IPS-11a (cell line): ENCODE results near the gene FOXO1.
A peak's percentile ranks its signal among the peaks of the same experiment; 100 is the strongest.

Source experiments
- H3K4me3 ChIP-seq: one replicate; pipeline ENCODE4 v1.5.1; 2013; ENCODE audit warnings: low read depth, low read length, control low read depth

The FOXO1 gene

DNA sequence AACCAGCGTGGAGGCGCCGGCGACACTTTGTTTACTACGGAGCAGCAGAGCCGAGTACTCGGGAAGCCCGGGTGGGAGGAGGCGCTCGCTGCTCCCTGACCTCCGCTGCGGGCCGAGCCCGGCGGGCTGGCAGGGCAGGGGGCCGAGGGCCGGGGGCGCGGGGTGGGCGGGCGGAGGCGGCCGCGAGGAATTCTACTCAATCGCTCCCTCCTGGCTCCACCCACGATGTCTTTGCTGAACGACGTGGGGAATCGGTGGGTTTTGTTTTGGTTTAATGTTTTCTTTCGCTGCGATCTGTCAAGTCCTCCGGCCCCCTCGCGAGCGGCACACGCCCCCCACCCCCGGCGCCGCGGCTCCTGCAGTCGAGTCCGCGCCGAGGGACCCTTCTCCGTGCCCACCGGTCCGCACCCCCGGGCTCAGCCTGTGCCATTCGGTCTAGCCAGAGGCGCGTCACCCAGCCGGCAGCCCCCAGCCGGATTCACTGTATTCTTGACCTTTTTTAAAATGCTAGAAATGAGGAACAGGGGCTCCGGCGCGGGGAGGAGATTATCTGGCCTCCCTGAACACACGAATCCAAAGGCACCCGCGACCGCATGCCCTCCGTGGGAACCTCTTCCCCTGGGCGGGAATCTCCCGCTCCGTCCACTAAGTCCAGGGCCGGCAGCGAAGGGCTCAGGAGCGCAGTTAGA is 636 bp upstream of the FOXO1 start:
- peak overlapping the region; percentile 94 for H3K4me3 ChIP-seq

DNA sequence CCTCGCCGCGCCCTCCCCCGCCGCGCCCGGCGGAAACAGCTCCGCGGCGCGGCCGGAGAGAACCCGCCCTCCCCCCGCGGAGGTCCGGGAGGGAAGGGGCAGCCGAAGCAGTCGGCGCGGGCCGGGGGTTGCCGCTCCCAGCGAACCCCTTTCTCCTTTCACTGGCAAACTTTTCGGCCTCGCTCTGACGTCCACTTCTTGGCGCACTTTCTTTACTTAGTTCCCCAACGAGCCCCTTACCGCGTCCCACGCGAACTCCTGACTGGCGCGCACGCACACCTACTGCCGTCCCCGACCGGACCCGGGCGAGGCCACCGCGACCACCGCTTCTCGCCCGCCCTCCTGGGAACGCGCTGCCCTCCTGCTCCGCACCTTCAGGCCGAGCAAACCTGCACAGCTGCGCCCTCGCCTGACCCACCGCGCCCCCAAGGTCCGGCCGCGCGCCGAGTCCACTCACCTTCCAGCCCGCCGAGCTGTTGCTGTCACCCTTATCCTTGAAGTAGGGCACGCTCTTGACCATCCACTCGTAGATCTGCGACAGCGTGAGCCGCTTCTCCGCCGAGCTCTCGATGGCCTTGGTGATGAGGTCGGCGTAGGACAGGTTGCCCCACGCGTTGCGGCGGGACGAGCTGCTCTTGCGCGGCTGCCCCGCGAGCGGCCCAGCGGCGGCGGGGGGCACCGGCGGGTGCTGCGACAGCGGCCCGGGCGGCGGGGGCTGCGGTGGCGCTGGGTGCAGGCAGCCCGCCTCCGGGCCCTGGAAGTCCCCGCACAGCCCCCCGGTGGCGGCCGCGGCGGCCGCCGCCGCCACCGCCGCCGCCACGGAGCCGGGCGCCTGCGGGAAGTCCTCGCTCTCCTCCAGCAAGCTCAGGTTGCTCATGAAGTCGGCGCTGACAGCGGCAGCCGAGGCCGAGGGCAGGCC is 1.1 kb downstream of the FOXO1 start:
- peak overlapping the region; percentile 94 for H3K4me3 ChIP-seq

DNA sequence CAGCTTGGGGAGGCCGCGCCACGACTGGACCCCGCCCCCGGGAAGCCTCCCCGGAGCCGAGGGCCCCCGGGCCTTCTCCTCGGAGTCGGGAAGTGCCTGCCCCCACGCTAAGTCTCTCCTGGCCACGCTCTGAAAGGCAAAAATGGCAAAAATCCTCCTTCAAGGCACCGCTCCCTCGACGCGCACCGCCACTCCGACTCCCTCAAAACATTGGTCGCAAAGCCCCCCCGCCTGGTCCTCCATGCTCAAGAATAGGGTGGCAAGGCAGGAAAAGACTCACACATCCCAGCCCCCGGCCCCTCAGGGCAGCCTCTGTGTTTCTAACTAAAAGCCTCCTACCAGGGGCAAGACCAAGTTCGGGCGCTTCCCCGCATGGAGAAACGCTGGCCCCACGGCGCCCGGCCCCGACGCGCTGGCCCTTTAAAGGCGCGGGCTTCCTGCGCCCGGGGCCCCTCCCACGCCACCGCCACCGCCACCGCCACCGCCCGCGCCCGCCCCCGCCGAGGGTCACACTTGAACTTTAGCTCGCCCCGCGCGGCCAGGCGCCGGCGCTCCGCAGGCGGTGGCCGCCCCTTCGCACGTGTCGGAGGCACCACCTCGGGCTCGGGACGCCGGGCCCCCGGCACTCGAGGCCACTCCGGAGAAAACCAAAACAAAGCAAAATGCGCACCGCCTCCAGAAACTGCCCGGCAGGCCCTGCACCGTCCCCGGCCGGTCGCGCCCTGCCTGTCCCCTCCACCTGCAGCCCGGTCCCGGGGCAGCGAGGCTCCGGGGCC is 1.9 kb downstream of the FOXO1 start:
- peak overlapping the region; percentile 94 for H3K4me3 ChIP-seq

DNA sequence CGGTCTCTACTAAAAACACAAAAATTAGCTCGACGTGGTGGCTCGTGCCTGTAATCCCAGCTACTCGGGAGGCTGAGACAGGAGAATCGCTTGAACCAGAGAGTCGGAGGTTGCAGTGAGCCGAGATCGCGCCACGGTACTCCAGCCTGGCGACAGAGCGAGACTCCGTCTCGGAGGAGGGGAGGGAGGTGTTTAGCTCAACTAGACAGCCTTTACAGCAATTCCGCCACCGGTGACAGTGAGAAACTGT is 2.4 kb downstream of the FOXO1 start:
- H3K4me3 ChIP-seq: peak overlapping the region; percentile 94

DNA sequence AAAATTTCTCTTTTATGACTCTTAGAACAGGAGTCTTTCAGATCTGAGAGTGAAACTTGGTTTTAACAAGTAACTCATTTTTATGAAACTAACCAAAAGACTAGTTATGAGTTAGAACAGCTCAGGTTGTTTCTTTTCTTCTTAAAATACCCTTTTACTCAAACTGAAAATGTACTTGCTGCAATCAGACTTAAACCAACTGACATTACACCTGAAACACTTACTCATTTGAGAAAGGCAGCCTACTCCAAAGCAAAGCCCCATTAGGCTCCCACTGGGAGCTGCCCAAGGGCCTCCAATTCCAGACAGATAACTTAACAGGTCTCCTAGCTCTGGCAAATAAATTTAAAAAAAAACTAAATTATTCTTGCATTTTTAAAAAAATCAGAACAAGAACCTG is 3.6 kb downstream of the FOXO1 start:
- no peak overlapping the region for H3K4me3 ChIP-seq

DNA sequence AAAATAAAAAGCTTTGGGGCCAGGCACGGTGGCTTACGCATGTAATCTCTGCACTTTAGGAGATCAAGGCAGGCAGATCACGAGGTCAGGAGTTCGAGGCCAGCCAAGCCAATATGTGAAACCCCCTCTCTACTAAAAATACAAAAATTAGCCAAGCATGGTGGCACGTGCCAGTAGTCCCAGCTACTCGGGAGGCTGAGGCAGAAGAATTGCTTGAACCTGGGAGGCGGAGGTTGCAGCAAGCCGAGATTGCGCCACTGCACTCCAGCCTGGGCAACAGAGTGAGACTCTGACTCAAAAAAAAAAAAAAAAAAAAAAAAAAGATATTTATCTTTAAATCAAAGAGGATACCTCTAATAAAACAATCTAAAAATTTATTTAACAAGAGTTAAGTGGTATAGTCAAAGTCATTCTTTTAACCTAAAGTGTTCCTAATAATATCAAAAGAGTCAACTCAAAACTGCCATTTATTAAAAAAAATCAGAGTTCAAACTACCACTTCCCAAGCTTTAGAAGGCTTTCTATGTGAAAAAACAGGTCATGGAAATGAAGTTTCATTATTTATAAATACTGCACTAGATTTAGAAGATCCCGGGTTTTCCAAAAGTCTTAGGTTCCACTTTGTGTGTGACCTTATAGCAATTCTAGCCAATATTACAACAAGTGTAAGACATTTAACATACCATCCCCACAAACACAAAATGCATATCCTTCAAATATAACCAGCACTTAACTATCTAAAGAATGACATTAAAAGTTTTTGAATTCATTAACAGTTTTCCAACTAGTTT is 4.4 kb downstream of the FOXO1 start:
- H3K4me3 ChIP-seq: no peak overlapping the region

DNA sequence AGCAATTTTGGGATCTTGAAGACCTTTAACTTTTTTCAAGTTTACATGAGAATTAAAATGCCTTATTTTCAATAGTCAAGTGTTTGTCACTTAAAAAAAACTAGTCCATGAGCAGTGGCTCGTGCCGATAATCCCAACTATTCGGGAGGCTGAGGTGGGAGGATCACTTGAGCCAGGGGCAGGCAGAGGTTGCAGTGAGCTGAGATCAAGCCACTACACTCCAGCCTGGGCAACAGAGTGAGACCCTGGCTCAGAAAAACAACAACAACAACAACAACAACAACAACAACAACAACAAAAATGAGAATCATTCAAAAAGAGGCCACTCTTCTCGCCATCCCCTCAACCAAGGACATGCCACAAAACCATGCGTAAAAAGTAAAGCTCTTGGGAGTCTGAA is 5.7 kb downstream of the FOXO1 start:
- no peak overlapping the region for H3K4me3 ChIP-seq

DNA sequence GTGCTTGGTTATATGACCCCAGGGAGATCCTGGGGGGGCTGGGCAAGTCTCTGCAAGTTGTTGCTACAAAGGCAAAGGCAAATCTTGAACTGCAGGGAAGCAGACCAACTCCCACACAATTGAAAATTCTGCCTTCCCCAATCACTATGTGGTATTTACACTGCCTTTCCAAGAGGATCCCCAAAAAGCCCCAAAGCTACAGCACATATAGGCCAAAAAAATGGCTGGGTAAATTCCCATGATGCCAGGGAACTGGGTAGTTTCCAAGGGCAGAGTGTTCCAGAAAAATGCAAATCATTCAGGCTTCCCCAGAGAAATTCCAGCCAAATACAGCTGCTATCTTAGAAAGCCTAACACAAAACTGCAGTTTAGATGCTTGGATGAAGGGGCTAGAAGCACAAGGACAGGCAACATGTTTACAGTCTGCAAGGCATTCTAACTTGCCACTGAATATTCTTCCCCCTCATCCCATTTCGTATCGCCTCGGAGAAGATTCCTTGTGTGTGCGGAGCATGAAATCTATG is 6.2 kb downstream of the FOXO1 start:
- no peak overlapping the region for H3K4me3 ChIP-seq

DNA sequence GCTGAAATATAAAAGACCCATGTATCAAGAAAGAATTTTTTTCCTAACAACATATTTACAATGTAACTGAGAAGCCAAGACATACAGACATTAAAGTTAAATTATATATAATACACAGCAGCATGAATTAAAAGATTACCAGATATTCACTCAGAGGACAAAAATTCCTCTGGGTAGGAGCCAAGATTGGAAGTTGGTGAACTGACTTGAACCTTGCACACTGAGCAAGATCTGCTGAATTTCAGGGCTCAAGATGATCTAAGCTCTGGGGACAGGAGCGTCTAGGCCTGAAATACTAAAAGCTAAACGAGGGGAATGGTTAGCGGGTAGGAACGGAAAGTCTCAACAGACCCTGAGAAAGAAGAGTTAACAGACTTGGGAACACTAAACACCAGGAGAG is 8.5 kb downstream of the FOXO1 start:
- H3K4me3 ChIP-seq: no peak overlapping the region

DNA sequence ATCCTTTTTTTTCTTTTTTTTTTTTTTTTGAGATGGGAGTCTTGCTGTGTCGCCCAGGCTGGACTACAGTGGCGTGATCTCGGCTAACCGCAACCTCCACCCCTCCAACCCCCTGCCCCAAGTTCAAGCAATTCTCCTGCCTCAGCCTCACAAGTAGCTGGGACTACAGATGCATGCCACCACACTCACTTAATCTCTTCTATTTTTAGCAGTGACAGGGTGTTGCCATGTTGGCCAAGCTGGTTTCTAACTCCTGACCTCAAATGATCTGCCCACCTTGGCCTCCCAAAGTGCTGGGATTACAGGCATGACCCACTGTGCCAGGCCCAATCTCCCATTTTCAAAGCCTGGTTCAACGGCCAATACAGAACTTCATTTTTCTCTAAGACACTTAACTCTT is 9.1 kb downstream of the FOXO1 start:
- no peak overlapping the region for H3K4me3 ChIP-seq

DNA sequence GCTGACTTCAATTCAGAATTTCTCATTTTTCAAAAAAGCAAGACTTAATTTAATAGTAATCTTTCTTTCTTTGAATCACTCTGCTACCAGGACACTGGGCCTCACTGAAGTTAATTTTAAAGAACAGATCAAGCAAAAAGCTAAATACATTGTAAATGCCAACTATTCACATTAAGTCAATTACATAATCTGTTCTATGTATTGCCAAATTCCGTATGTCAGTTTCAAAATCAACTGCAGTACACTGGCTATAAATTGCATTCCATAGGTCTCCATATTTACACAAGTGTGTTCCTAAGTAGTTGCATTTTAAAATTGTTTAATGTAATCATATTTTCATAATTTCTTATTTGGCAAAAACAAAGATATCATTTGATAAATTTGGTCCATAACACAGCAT is 10.1 kb downstream of the FOXO1 start:
- no peak overlapping the region for H3K4me3 ChIP-seq

DNA sequence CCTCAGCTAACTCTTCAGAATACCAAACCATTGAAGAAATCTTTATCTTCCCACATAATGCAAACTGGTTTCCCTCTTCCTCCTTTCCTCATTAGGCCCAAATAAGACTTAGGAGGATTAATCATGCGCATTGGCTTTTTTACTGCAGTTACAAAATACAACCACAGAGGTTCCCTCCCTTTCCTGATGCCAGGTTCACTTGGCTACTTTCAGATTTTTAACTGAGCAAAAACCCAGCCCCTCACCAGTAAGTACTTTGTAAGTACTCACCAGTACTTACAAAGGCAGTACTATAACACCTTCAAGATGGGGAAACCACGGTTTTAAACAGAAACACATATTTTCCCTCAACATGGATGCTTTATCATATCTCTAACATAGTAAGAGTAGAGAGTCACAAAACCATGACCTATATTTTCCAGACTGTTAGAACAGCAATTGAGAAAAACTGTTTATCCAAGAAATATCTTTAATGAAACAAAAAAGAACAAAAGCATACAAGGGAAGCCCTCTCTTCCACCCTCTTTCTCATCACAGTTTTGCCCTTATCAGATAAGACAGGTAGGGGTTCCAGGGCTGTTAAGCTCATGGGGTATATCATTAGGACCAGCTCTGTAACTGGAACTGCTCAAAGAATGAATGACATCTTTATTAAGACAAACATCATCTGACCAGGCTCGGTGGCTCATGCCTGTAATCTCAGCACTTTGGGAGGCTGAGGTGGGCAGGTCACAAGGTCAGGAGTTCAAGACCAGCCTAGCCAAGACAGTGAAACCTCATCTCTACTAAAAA is 12.7 kb downstream of the FOXO1 start:
- H3K4me3 ChIP-seq: no peak overlapping the region

DNA sequence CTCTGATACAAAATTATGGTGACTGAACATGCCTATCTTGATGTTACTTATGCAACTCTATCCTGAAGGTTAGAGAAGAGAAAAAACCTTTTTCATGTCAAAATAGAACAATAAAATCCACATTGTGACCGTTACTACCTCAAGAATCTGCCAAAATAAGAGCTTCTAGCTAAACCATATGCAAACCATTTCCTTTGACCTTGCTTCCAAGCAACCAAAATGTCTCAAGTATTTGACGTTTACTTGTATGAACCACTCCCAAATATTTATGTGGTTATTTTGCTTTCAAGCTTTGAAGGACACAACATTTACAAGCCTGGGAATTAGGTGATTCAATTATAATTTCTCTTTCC is 13.9 kb downstream of the FOXO1 start:
- H3K4me3 ChIP-seq: no peak overlapping the region

DNA sequence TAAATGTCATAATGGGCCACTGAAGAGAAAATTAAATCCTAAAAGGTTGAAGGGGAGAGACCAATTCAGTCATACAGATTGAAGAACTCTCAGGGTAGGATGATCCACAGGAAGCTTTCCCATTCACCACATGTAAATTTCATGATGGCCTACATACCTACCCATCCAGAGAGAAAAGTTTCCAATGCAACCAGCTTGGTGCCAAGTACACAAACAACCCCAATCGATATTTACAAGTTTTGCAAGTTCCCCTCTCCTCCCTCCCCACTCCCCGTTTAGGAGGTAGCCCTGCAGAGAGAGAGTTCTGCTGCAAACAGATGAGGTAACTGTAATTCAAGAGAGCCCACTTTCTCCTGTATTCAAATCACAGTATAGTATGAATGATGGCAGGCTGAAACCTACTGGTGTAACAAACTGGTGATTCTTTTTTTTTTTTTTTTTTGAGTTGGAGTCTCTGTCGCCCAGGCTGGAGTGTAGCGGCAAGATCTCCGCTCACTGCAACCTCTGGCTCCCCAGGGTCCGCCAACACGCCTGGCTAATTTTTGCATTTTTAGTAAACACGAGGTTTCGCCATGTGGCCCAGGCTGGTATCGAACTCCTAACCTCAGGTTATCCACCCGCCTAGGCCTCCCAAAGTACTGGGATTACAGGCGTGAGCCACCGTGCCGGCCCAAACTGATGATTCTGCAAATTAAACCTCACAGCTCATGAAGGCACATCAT is 14.4 kb downstream of the FOXO1 start:
- H3K4me3 ChIP-seq: no peak overlapping the region

DNA sequence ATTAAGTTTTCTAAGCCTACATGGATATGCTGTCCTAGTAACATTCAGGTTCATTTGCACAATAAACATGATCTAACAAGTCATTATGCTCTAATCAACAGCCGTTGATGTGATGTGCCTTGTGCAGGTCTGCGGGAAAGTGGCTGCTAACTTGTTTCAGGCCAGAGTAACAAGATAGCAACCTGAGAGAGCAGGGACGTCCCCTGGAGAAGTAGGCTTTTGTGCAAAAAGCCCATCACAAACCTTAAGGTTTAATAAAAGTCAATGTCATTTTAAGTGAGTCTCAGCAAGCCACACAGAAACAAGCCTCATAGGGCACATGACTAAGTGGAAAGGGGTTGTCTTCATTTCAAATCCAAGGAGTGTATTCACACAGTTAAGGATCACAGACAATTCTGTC is 17.6 kb downstream of the FOXO1 start:
- no peak overlapping the region for H3K4me3 ChIP-seq

DNA sequence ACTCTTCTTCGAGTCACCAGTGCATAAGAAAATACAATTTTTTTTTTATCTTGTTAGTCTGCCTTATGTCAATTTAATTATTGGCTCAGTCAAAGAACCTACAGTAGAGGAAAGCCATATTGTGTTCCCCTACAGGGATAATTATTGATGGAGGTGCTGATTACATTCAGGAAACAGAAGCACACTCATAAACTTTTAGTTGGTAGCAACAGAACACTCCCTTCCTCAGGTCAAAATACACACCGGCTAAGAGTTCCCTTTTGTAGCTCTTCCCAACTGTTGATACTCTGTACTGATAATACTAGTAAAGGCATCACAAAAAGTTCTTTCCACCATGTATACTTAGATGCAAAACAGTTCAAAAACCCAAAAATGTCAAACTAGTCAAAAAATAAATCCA is 18.4 kb downstream of the FOXO1 start:
- H3K4me3 ChIP-seq: no peak overlapping the region

DNA sequence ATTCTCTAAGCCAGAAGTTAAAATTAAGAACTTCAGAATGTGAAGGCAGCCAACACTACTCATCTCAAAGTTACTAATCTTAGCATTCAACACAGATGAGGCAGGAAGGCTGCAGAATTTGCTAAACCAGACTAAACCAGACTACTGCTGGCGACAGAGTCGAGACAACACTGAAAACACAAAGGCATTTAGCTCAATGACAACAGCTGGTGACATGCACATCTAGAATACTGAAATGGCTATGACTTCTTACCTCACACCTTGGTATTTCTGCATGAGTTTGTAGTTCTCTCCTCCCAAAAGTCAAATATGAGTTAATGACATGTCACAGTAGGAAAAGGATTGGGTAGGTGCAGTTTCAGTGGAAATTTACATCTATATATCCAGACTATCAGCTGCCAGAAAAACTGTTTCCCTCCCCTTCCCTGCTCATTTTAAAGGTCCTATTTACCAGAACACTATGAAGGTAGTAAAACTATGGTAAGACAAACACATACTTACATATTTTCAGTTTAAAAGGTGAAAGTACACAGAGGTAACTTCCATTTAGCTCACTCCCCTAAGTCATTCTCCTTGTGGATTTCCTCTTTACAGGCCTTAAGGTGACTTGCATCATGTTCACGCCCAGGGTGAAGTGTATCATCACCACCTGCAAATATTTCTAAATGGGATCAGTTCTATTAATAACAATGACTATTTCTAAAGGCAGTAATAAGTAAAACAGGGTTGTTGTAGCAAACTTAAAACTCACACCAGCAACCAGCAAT is 21.4 kb downstream of the FOXO1 start:
- no peak overlapping the region for H3K4me3 ChIP-seq

DNA sequence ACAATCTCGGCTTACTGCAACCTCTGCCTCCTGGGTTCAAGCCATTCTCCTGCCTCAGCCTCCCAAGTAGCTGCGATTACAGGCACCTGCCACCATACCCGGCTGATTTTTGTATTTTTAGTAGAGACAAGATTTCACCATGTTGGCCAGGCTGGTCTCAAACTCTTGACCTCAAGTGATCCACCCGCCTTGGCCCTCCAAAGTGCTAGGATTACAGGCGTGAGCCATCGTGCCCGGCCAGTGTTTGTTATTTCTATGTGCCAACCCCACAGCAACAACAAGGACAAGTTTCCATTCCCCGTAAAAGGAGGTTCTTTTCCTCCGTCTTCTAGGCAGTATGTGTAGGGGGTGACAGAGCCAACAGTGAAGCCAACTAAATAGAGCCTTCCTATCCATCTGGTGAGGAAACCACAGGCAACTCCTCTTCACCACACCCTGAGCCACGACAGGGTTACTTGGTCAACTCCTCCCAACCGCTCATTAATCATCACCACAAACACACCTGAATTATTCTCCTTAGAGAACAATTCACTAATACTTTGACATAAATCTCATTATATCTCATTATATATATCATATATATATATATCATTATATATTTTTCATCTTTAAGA is 25.5 kb downstream of the FOXO1 start:
- no peak overlapping the region for H3K4me3 ChIP-seq
